Coronary artery (tissue), 2 donors: ENCODE results near the gene SORBS2.

Experiments
- DNase-seq: peaks from one replicate; pipeline ENCODE4 v3.0.0-alpha.2; 2017; ENCODE audit warnings: low spot score
- H3K27ac ChIP-seq, 2 donors: fragments of 200-600 bp; sonication (generic); one replicate each; pipeline ENCODE4 v1.5.1; 2016 to 2019
- H3K4me3 ChIP-seq: fragments of 200-600 bp; sonication (generic); 2 replicates; pipeline ENCODE4 v1.5.1; 2016; ENCODE audit warnings: mild to moderate bottlenecking, moderate library complexity
- TF ChIP-seq, protein P1 (sequence below): fragments of 200-600 bp; sonication (generic); IDR thresholded peaks from one replicate; pipeline ENCODE4 v1.5.1; 2019; ENCODE audit warnings: antibody characterized with exemption

Gene SORBS2

GRCh38 chr4:185677637-185678314 is 134.2 kb downstream of the SORBS2 start:
- TF ChIP-seq, protein P1, sequence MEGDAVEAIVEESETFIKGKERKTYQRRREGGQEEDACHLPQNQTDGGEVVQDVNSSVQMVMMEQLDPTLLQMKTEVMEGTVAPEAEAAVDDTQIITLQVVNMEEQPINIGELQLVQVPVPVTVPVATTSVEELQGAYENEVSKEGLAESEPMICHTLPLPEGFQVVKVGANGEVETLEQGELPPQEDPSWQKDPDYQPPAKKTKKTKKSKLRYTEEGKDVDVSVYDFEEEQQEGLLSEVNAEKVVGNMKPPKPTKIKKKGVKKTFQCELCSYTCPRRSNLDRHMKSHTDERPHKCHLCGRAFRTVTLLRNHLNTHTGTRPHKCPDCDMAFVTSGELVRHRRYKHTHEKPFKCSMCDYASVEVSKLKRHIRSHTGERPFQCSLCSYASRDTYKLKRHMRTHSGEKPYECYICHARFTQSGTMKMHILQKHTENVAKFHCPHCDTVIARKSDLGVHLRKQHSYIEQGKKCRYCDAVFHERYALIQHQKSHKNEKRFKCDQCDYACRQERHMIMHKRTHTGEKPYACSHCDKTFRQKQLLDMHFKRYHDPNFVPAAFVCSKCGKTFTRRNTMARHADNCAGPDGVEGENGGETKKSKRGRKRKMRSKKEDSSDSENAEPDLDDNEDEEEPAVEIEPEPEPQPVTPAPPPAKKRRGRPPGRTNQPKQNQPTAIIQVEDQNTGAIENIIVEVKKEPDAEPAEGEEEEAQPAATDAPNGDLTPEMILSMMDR: no peak
- Histone ChIP-seq H3K27ac (no peak overlapping the region), H3K4me3 (no peak overlapping the region)
- DNase-seq: no peak

GRCh38 chr4:185672618-185673017 is 139.4 kb downstream of the SORBS2 start:
- H3K4me3 ChIP-seq: no peak overlapping the region
- no peak for DNase-seq
- TF ChIP-seq, protein P1: no peak
- H3K27ac ChIP-seq: peak overlapping the region in 1 of 2 donors; percentile 9

DNA sequence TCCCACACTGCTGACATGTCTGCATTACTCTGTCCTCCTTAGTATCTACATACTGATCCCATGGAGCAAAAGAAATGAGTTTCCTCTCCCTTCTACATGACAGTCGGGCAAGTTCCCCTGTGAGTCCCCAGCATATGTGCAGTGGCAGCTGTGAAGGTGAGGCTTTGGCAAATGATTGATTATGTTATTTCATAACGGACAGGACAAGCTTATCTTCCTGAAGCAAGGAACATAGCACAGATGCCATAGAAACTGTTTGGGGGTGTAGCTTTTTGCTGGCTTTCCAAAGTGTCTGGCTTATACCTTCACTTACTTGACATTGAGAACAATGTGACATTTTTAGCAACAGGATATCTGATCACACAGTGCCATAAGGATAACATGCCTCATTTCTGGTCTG is 139.8 kb downstream of the SORBS2 start:
- H3K27ac ChIP-seq: peak overlapping the region in 1 of 2 donors; percentile 24
- no peak for DNase-seq
- no peak overlapping the region for H3K4me3 ChIP-seq
- TF ChIP-seq, protein P1: no peak

- H3K27ac ChIP-seq: peak overlapping the region in 1 of 2 donors; percentile 46
- H3K4me3 ChIP-seq: no peak overlapping the region
- DNase-seq: no peak
- TF ChIP-seq, protein P1: no peak
Observed at GRCh38 chr4:185671496-185671895, 140.5 kb downstream of the SORBS2 start.

DNA sequence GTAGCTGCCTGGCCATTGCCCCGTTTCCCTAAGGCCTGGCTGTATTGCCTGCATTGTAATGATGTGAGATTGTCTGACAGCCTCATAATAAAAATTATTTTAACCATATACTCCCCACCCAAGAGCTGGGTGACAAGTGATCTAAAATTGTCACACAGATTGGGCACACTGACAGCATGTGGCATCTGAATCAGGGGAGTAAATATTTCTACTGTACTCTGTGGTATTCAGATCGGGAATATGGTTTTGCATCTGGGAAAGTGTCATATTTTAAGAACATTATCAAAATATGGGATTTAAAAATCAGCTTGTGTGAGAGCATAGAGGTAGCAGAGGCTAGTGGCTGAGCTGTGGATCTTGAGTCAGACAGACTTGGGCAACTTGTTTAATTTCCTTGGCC is 140.9 kb downstream of the SORBS2 start:
- peak overlapping the region; percentile 42 to 46 for H3K27ac ChIP-seq
- no peak for DNase-seq
- TF ChIP-seq, protein P1: no peak
- H3K4me3 ChIP-seq: no peak overlapping the region

DNA sequence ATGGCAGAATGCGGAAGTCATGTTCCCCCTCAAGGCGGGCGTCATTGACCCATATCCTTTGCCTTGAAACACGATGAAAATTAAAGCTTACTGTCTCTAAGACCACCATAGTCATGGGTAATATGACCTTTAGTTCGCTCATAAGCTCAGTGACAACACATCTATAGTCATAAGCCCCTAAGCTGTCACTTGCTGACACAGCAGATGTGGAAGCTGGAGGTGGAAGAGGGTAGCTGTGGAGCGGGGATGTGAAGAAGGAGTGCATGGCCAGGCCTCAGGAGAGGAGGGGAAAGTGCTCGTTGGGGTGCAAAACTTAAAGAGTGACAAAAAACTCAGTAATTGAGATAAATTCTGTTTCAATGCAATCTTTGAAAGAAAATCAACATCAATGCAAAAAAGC is 142.7 kb downstream of the SORBS2 start:
- H3K27ac ChIP-seq: no peak overlapping the region
- TF ChIP-seq, protein P1: no peak
- no peak overlapping the region for H3K4me3 ChIP-seq
- no peak for DNase-seq

DNA sequence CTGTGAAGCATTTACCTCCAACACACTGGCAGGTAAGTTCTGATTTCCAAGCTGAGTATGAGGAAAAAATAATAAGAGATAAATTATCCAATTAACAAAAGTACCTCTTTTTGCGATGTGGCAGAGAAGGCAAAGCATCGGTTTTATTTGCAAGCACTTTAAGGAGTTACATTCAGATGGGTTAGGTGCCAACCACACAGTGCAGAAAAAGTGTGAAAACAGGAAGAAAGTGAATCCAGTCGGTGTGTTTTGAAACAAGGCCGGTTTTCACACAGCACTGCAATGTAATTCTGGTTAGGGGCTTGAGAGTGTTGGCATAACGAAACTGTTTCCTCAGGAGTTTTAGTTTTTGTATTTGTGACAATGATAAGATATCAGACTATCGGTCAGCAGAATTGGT is 145.8 kb downstream of the SORBS2 start:
- no peak overlapping the region for H3K27ac ChIP-seq
- TF ChIP-seq, protein P1: no peak
- DNase-seq: no peak
- no peak overlapping the region for H3K4me3 ChIP-seq
